T-helper 1 cell treated with Interleukin-12 subunit alpha and Interleukin-12 subunit beta and Interleukin-4 antibody, amounts not matched to agents 30 μg/mL and 1 μg/mL, for 36 hours (primary cell): ENCODE measurements around the gene MYL12B.

ENCODE experiments used
- H3K27ac Mint-ChIP-seq: one replicate; pipeline ENCODE4 v1.8.0; 2021; ENCODE audit warnings: mild to moderate bottlenecking, mixed read lengths
- H3K27me3 Mint-ChIP-seq: one replicate; pipeline ENCODE4 v1.8.0; 2021; ENCODE audit warnings: low read depth, mixed read lengths
- H3K36me3 Mint-ChIP-seq: one replicate; pipeline ENCODE4 v1.8.0; 2021; ENCODE audit warnings: low read depth, mixed read lengths
- H3K4me1 Mint-ChIP-seq: one replicate; pipeline ENCODE4 v1.8.0; 2021; ENCODE audit warnings: low read depth, mixed read lengths
- H3K4me3 Mint-ChIP-seq: one replicate; pipeline ENCODE4 v1.8.0; 2021; ENCODE audit warnings: mild to moderate bottlenecking, moderate library complexity, mixed read lengths
- H3K9me3 Mint-ChIP-seq: one replicate; pipeline ENCODE4 v1.8.0; 2021; ENCODE audit warnings: mixed read lengths

Gene MYL12B

DNA sequence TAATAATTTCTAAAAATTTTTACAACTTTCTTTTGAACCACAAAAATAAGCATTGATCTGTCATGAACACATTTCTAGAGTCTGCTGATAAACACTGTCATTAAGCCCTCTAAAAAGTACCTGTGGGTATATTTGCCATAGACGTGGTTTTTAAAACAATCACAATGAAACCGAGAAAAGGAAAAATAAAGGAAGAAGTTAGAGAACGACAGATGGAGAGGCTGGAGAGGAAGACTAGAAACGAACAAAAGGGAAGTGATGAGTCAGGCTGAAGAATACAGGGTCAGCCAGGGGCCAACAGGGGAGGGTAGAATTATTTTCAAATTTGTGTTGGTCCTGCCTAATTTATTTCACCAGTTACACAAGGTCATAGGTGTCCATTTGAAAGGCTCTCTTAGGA lies 62.0 kb downstream of the MYL12B start:
- Mint-ChIP-seq H3K4me1 (peaks cover 4% of the 10 kb centered on the region), H3K4me3 (no peak overlapping the region), H3K9me3 (no peaks in the 10 kb centered on the region), H3K27me3 (peaks cover 16% of the 10 kb centered on the region), H3K36me3 (no peaks in the 10 kb centered on the region), H3K27ac (no peak overlapping the region)
